ENCODE results near the gene METTL25B.
A peak's percentile ranks its signal among the peaks of the same experiment; 100 is the strongest.

The METTL25B gene

GRCh38 chr1:156727926-156728598 is at the start of gene METTL25B:
Gene METTL25B (plus strand): TSS chr1:156728469. CDS start chr1:156729105, 636 bp downstream.
- no peaks in the 10 kb centered on the region for H3K9me3 ChIP-seq (ENCODE audit: control insufficient read depth in 5 of 5, low read length in 5 of 5)
- H3K27me3 ChIP-seq (ENCODE audit: control insufficient read depth in 5 of 5, insufficient read depth in 4 of 5, low read length in 5 of 5): no peaks in the 10 kb centered on the region
- H3K27ac ChIP-seq (ENCODE audit: low read depth, low read length): peak within 1 kb of the TSS; percentile 94
- H3K4me1 ChIP-seq (ENCODE audit: control insufficient read depth in 5 of 5, insufficient read depth in 5 of 5, low read length in 5 of 5): peaks cover 21 to 47% (median 44%) of the 10 kb centered on the region in 5 donors
- peak within 1 kb of the TSS; percentile 81 to 91 (median 88) for H3K9ac ChIP-seq (ENCODE audit: low read length in 5 of 5)
- peak within 1 kb of the TSS; percentile 81 to 99 (median 97) for H3K4me3 ChIP-seq (ENCODE audit: low read depth in 1 of 5, low read length in 5 of 5)
- H3K36me3 ChIP-seq (ENCODE audit: control insufficient read depth in 5 of 5, insufficient read depth in 5 of 5, low read length in 5 of 5): peaks cover 8 to 35% (median 23%) of the 10 kb centered on the region in 5 donors

DNA sequence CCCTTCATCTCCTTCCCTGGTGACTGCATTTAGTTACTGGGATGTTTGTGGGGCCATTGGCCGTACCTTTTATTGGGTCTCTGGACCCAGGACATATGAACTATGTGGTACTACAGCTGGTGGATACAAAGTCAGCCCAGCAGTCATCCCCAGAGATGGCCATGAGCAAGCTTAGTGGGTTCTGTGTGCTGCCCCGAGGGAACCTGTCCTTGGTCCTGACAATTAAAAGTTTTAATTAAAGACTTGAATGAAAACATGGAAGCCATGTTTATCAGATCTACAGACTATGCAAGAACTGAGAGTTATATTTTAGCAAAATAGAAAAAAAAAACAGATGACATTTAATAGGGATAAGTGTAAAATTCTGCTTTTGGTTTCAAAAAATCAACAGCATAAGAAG is 48.2 kb upstream of the METTL25B start:
- Histone ChIP-seq H3K9ac (ENCODE audit: low read length in 5 of 5) (no peak overlapping the region), H3K4me1 (ENCODE audit: control insufficient read depth in 5 of 5, insufficient read depth in 5 of 5, low read length in 5 of 5) (peaks cover 0 to 26% (median 18%) of the 10 kb centered on the region in 5 donors), H3K27me3 (ENCODE audit: control insufficient read depth in 5 of 5, insufficient read depth in 4 of 5, low read length in 5 of 5) (peaks cover 13 to 64% (median 34%) of the 10 kb centered on the region in 5 donors), H3K4me3 (ENCODE audit: low read depth in 1 of 5, low read length in 5 of 5) (no peak overlapping the region), H3K36me3 (ENCODE audit: control insufficient read depth in 5 of 5, insufficient read depth in 5 of 5, low read length in 5 of 5) (peaks cover 0 to under 1% (median 0%) of the 10 kb centered on the region in 5 donors), H3K9me3 (ENCODE audit: control insufficient read depth in 5 of 5, low read length in 5 of 5) (no peaks in the 10 kb centered on the region), H3K27ac (ENCODE audit: low read depth, low read length) (no peak overlapping the region)

DNA sequence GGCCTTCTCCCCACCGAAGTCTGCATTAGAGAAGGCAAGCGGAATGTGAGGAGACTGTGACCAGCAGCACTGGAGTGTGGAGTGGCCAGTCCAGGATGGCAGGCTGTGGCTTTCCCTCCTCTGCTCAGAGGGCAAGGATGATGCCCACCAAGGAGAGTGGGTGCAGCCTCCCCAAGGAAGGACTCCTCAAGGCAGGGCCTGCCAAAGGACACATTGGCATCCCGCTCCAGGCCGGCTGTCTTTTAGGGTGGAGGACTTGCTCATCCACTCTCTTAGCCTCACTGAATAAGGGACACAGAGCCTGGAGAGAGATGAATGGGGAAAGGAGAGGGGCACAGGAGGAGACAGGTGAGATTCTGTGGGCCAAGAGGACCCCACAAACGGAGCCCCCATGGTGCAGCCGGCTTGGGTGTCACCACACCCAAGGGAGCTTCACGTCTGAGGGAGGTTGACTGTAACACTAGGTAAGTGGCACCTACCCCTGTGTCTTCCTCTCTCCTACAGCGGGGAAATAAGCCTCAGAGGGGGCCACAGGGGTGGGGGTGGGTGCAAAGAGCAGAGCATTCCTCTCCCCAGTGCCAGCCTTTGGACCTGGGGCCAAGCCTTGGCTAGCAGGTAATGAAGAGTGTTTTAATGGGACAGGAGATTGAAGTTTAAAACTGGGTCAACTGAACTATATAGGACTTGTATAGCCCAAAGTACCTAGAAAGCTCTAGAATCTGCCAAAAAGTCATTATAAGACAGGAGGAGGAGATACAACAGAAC is 46.9 kb upstream of the METTL25B start:
- no peak overlapping the region for H3K9ac ChIP-seq (ENCODE audit: low read length in 5 of 5)
- H3K27me3 ChIP-seq (ENCODE audit: control insufficient read depth in 5 of 5, insufficient read depth in 4 of 5, low read length in 5 of 5): peaks cover 13 to 56% (median 24%) of the 10 kb centered on the region in 5 donors

GRCh38 chr1:156682166-156682890 is 45.9 kb upstream of the METTL25B start:
- Histone ChIP-seq H3K27me3 (ENCODE audit: control insufficient read depth in 5 of 5, insufficient read depth in 4 of 5, low read length in 5 of 5) (peaks cover 9 to 47% (median 23%) of the 10 kb centered on the region in 5 donors), H3K4me1 (ENCODE audit: control insufficient read depth in 5 of 5, insufficient read depth in 5 of 5, low read length in 5 of 5) (peaks cover 0 to 7% (median 7%) of the 10 kb centered on the region in 5 donors), H3K9me3 (ENCODE audit: control insufficient read depth in 5 of 5, low read length in 5 of 5) (no peaks in the 10 kb centered on the region), H3K9ac (ENCODE audit: low read length in 5 of 5) (no peak overlapping the region), H3K4me3 (ENCODE audit: low read depth in 1 of 5, low read length in 5 of 5) (no peak overlapping the region), H3K27ac (ENCODE audit: low read depth, low read length) (no peak overlapping the region), H3K36me3 (ENCODE audit: control insufficient read depth in 5 of 5, insufficient read depth in 5 of 5, low read length in 5 of 5) (no peaks in the 10 kb centered on the region)

More for the DNA sequence above, 46.9 kb upstream of the METTL25B start:
- no peak overlapping the region for H3K27ac ChIP-seq (ENCODE audit: low read depth, low read length)
- H3K9me3 ChIP-seq (ENCODE audit: control insufficient read depth in 5 of 5, low read length in 5 of 5): no peaks in the 10 kb centered on the region
- peaks cover 0 to 15% (median 12%) of the 10 kb centered on the region in 5 donors for H3K4me1 ChIP-seq (ENCODE audit: control insufficient read depth in 5 of 5, insufficient read depth in 5 of 5, low read length in 5 of 5)
- no peaks in the 10 kb centered on the region for H3K36me3 ChIP-seq (ENCODE audit: control insufficient read depth in 5 of 5, insufficient read depth in 5 of 5, low read length in 5 of 5)
- no peak overlapping the region for H3K4me3 ChIP-seq (ENCODE audit: low read depth in 1 of 5, low read length in 5 of 5)

GRCh38 chr1:156684227-156684782 is 44.0 kb upstream of the METTL25B start:
- no peak overlapping the region for H3K27ac ChIP-seq (ENCODE audit: low read depth, low read length)
- H3K36me3 ChIP-seq (ENCODE audit: control insufficient read depth in 5 of 5, insufficient read depth in 5 of 5, low read length in 5 of 5): no peaks in the 10 kb centered on the region
- H3K9ac ChIP-seq (ENCODE audit: low read length in 5 of 5): no peak overlapping the region
- H3K9me3 ChIP-seq (ENCODE audit: control insufficient read depth in 5 of 5, low read length in 5 of 5): no peaks in the 10 kb centered on the region
- no peak overlapping the region for H3K4me3 ChIP-seq (ENCODE audit: low read depth in 1 of 5, low read length in 5 of 5)
- H3K4me1 ChIP-seq (ENCODE audit: control insufficient read depth in 5 of 5, insufficient read depth in 5 of 5, low read length in 5 of 5): peaks cover 0 to 2% (median 0%) of the 10 kb centered on the region in 5 donors
- peaks cover 6 to 44% (median 19%) of the 10 kb centered on the region in 5 donors for H3K27me3 ChIP-seq (ENCODE audit: control insufficient read depth in 5 of 5, insufficient read depth in 4 of 5, low read length in 5 of 5)

- H3K27me3 ChIP-seq (ENCODE audit: control insufficient read depth in 5 of 5, insufficient read depth in 4 of 5, low read length in 5 of 5): peaks cover 27 to 68% (median 38%) of the 10 kb centered on the region in 5 donors
- no peak overlapping the region for H3K9ac ChIP-seq (ENCODE audit: low read length in 5 of 5)
- H3K27ac ChIP-seq (ENCODE audit: low read depth, low read length): no peak overlapping the region
- no peaks in the 10 kb centered on the region for H3K9me3 ChIP-seq (ENCODE audit: control insufficient read depth in 5 of 5, low read length in 5 of 5)
- H3K4me1 ChIP-seq (ENCODE audit: control insufficient read depth in 5 of 5, insufficient read depth in 5 of 5, low read length in 5 of 5): peaks cover 2 to 24% (median 18%) of the 10 kb centered on the region in 5 donors
- H3K36me3 ChIP-seq (ENCODE audit: control insufficient read depth in 5 of 5, insufficient read depth in 5 of 5, low read length in 5 of 5): no peaks in the 10 kb centered on the region
- no peak overlapping the region for H3K4me3 ChIP-seq (ENCODE audit: low read depth in 1 of 5, low read length in 5 of 5)
These were observed 39.0 kb upstream of the METTL25B start for GRCh38 chr1:156689035-156689952.

DNA sequence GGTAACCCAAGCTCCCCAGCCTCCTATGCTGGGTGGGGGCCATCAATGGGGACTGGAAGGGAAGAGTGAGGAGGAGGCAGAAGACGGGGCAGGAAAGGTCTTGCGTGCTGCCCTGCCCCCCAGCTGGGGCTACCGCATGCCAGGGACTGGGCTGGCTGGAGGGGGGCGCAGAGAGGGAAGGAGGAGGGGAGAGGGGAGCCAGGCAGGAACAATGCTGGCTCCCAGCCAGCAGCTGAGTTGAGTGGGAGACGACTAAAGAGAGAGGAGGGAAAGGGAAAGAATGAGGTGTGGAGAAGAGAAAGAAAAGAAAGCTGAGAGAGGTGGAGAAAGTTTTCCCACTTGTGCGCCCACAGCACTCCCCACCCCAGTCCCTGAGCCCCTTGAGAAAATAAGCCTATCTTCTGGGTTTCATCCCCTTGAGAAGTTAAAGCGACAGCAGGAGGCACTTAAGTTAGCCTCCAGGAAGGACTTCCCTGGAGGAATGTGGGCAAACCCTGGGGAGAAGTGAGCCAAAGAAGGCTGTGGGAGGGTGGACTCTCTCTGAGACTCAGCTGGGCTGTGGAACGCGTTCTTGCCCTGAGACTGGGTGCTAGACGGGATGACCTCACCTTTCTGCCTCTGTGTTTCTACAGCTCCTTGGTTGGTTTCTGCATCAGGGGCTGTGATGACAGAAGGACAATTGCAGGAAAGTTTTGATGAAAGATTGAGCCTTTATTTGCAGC is 38.2 kb upstream of the METTL25B start:
- H3K27me3 ChIP-seq (ENCODE audit: control insufficient read depth in 5 of 5, insufficient read depth in 4 of 5, low read length in 5 of 5): peaks cover 24 to 65% (median 38%) of the 10 kb centered on the region in 5 donors
- no peak overlapping the region for H3K27ac ChIP-seq (ENCODE audit: low read depth, low read length)
- no peak overlapping the region for H3K4me3 ChIP-seq (ENCODE audit: low read depth in 1 of 5, low read length in 5 of 5)
- no peak overlapping the region for H3K9ac ChIP-seq (ENCODE audit: low read length in 5 of 5)
- H3K36me3 ChIP-seq (ENCODE audit: control insufficient read depth in 5 of 5, insufficient read depth in 5 of 5, low read length in 5 of 5): no peaks in the 10 kb centered on the region
- peaks cover 2 to 24% (median 18%) of the 10 kb centered on the region in 5 donors for H3K4me1 ChIP-seq (ENCODE audit: control insufficient read depth in 5 of 5, insufficient read depth in 5 of 5, low read length in 5 of 5)
- no peaks in the 10 kb centered on the region for H3K9me3 ChIP-seq (ENCODE audit: control insufficient read depth in 5 of 5, low read length in 5 of 5)

- no peak overlapping the region for H3K4me3 ChIP-seq (ENCODE audit: low read depth in 1 of 5, low read length in 5 of 5)
- peaks cover 2 to 24% (median 18%) of the 10 kb centered on the region in 5 donors for H3K4me1 ChIP-seq (ENCODE audit: control insufficient read depth in 5 of 5, insufficient read depth in 5 of 5, low read length in 5 of 5)
- no peak overlapping the region for H3K9ac ChIP-seq (ENCODE audit: low read length in 5 of 5)
- no peaks in the 10 kb centered on the region for H3K36me3 ChIP-seq (ENCODE audit: control insufficient read depth in 5 of 5, insufficient read depth in 5 of 5, low read length in 5 of 5)
- no peak overlapping the region for H3K27ac ChIP-seq (ENCODE audit: low read depth, low read length)
- H3K9me3 ChIP-seq (ENCODE audit: control insufficient read depth in 5 of 5, low read length in 5 of 5): no peaks in the 10 kb centered on the region
- H3K27me3 ChIP-seq (ENCODE audit: control insufficient read depth in 5 of 5, insufficient read depth in 4 of 5, low read length in 5 of 5): peaks cover 24 to 61% (median 38%) of the 10 kb centered on the region in 5 donors
These were observed 37.6 kb upstream of the METTL25B start for GRCh38 chr1:156690675-156691036.
